ENCODE measurements around the gene MAJIN. TPM values are rescaled to one million over a fixed set of nuclear protein-coding genes. Genes with fewer than 3 reads are reported as not detected.
A peak's percentile ranks its signal among the peaks of the same experiment; 100 is the strongest.

The MAJIN gene
- total RNA-seq, 1 donor = not detected

GRCh38 chr11:64925536-64926436 is 46.1 kb downstream of the MAJIN start:
- H3K4me3 ChIP-seq (ENCODE audit: low read depth, low read length) = peak overlapping the region; percentile 72
- TF ChIP-seq, protein P1, sequence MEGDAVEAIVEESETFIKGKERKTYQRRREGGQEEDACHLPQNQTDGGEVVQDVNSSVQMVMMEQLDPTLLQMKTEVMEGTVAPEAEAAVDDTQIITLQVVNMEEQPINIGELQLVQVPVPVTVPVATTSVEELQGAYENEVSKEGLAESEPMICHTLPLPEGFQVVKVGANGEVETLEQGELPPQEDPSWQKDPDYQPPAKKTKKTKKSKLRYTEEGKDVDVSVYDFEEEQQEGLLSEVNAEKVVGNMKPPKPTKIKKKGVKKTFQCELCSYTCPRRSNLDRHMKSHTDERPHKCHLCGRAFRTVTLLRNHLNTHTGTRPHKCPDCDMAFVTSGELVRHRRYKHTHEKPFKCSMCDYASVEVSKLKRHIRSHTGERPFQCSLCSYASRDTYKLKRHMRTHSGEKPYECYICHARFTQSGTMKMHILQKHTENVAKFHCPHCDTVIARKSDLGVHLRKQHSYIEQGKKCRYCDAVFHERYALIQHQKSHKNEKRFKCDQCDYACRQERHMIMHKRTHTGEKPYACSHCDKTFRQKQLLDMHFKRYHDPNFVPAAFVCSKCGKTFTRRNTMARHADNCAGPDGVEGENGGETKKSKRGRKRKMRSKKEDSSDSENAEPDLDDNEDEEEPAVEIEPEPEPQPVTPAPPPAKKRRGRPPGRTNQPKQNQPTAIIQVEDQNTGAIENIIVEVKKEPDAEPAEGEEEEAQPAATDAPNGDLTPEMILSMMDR (IDR thresholded peaks at IDR 0.05; ENCODE audit: insufficient read depth, low read depth, low read length) = no peak
- no peak for DNase-seq (ENCODE audit: low read depth)

GRCh38 chr11:64924910-64925284 is 47.0 kb downstream of the MAJIN start:
- TF ChIP-seq, protein P1 (IDR thresholded peaks at IDR 0.05; ENCODE audit: insufficient read depth, low read depth, low read length) = no peak
- peak overlapping the region; percentile 72 for H3K4me3 ChIP-seq (ENCODE audit: low read depth, low read length)
- no peak for DNase-seq (ENCODE audit: low read depth)

GRCh38 chr11:64923944-64924909 is 47.7 kb downstream of the MAJIN start, which contains the start of gene PPP2R5B:
PPP2R5B (plus strand) TSS chr11:64924689; CDS start chr11:64925735, 1,046 bp downstream.
- TF ChIP-seq, protein P1 (IDR thresholded peaks at IDR 0.05; ENCODE audit: insufficient read depth, low read depth, low read length) = no peak
- H3K4me3 ChIP-seq (ENCODE audit: low read depth, low read length) = peak within 1 kb of the TSS; percentile 72
- peak; percentile 93 for DNase-seq (ENCODE audit: low read depth)

DNA sequence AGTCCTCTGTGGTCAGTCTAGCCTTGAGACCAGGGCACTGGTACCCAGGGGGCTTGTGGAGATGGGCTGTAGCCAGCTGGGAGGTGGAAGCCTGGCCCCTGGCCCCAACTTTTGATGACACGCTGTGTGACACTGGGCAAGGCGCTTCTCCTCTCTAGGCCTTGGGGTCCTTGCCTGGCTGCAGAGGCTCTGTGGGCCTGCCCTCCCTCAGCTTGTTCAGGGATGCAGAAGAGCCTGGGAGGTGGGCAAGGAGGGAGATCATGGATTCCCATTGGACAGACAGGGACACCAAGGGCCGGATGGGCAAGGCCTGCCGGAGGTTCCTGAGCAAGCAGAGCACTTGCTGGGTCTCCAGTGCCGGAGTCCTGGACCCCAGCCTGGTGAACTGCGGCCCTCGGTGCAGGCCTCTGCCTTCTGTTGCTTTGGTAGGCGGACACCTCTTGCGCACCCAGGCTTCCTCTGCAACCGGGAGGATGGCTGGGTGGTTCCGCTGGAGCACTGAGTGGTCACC is 48.7 kb downstream of the MAJIN start:
- H3K4me3 ChIP-seq (ENCODE audit: low read depth, low read length) = no peak overlapping the region
- TF ChIP-seq, protein P1 (IDR thresholded peaks at IDR 0.05; ENCODE audit: insufficient read depth, low read depth, low read length) = no peak
- DNase-seq (ENCODE audit: low read depth) = no peak

DNA sequence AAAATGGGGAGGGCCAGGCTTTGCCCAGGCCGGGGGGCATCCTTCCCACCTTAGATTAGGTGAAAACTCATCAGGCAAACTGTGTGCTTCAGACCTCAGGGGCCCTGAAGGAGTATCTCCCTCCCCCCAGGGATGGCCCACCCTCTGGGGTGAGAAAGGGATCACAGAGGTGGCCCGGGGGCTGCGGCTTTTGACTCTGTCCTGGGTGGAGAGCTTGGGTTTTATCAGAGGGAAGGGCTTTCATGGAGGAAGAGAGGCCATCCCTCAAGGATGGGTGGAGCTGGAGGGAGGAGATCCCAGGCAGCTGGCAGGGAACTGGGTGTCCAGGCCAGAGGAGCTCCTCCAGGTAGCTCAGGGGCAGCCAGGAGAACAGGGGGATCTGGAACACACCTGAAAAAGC is 50.5 kb downstream of the MAJIN start:
- DNase-seq (ENCODE audit: low read depth) = no peak
- TF ChIP-seq, protein P1 (IDR thresholded peaks at IDR 0.05; ENCODE audit: insufficient read depth, low read depth, low read length) = no peak
- no peak overlapping the region for H3K4me3 ChIP-seq (ENCODE audit: low read depth, low read length)

GRCh38 chr11:64920124-64920523 is 51.8 kb downstream of the MAJIN start:
- TF ChIP-seq, protein P1 (IDR thresholded peaks at IDR 0.05; ENCODE audit: insufficient read depth, low read depth, low read length) = no peak
- no peak for DNase-seq (ENCODE audit: low read depth)
- no peak overlapping the region for H3K4me3 ChIP-seq (ENCODE audit: low read depth, low read length)
